WTC11 (cell line): ENCODE results near the gene SCNN1A. TPM values are rescaled to one million over a fixed set of nuclear protein-coding genes. Genes with fewer than 3 reads are reported as not detected.

Experiments
- ATAC-seq: fragments of 200-7000 bp; cut with Tn5 transposase; 2 replicates; pipeline ENCODE4 v1.10.0; 2021; ENCODE audit warnings: mild to moderate bottlenecking, moderate library complexity
- CTCF ChIA-PET: fragments of 300-600 bp; sonication (Branson Sonifier 250); formaldehyde crosslinking; loops from one replicate; lab custom pipeline; 2021; ENCODE audit warnings: antibody characterized with exemption; lab: Charles Lee
- POLR2A ChIA-PET: fragments of 350-600 bp; sonication (Branson Sonifier 250); formaldehyde crosslinking; loops from one replicate; lab custom pipeline; 2021; ENCODE audit warnings: antibody characterized with exemption; lab: Charles Lee
- DNase-seq: peaks from one replicate; pipeline ENCODE4 v3.0.0; 2021; ENCODE audit warnings: low spot score
- H3K27ac Mint-ChIP-seq: 2 replicates; pipeline ENCODE4 v1.8.0; 2021; ENCODE audit warnings: mixed read lengths
- H3K27me3 Mint-ChIP-seq: 2 replicates; pipeline ENCODE4 v1.8.0; 2021; ENCODE audit warnings: low read depth, mild to moderate bottlenecking, moderate library complexity, mixed read lengths
- H3K36me3 Mint-ChIP-seq: 2 replicates; pipeline ENCODE4 v1.8.0; 2021; ENCODE audit warnings: mixed read lengths
- H3K4me1 Mint-ChIP-seq: 2 replicates; pipeline ENCODE4 v1.8.0; 2022; ENCODE audit warnings: mixed read lengths
- H3K4me3 Mint-ChIP-seq: 2 replicates; pipeline ENCODE4 v1.8.0; 2021; ENCODE audit warnings: mild to moderate bottlenecking, moderate library complexity, mixed read lengths
- H3K9me3 Mint-ChIP-seq: 2 replicates; pipeline ENCODE4 v1.8.0; 2021; ENCODE audit warnings: mixed read lengths
- ATF1 ChIP-seq: sonication (generic); formaldehyde crosslinking; IDR thresholded peaks from 2 replicates; pipeline ENCODE4 v1.8.1; 2023; ENCODE audit warnings: mild to moderate bottlenecking, moderate library complexity, missing genetic modification reagents
- ELF4 ChIP-seq: sonication (generic); formaldehyde crosslinking; IDR thresholded peaks from 2 replicates; pipeline ENCODE4 v1.8.1; 2022; ENCODE audit warnings: low read depth, mild to moderate bottlenecking, moderate library complexity, missing genetic modification reagents
- ERG ChIP-seq: fragments of 250-450 bp; sonication (Bioruptor Pico); IDR thresholded peaks from 2 replicates; pipeline ENCODE4 v1.8.0; 2021; ENCODE audit warnings: mild to moderate bottlenecking
- ETV6 ChIP-seq: sonication (generic); formaldehyde crosslinking; IDR thresholded peaks from 2 replicates; pipeline ENCODE4 v1.8.1; 2022; ENCODE audit warnings: mild to moderate bottlenecking, missing genetic modification reagents
- FOXJ3 ChIP-seq: sonication (generic); formaldehyde crosslinking; IDR thresholded peaks from 2 replicates; pipeline ENCODE4 v1.9.0; 2021; ENCODE audit warnings: missing genetic modification reagents, mild to moderate bottlenecking, borderline replicate concordance
- FOXP1 ChIP-seq: sonication (generic); formaldehyde crosslinking; IDR thresholded peaks from 2 replicates; pipeline ENCODE4 v1.8.0; 2022; ENCODE audit warnings: missing genetic modification reagents, mild to moderate bottlenecking, moderate library complexity, borderline replicate concordance
- IRF2 ChIP-seq: sonication (generic); formaldehyde crosslinking; IDR thresholded peaks from 2 replicates; pipeline ENCODE4 v1.8.0; 2022; ENCODE audit warnings: low read depth, missing genetic modification reagents, borderline replicate concordance
- JAZF1 ChIP-seq: fragments of 250-450 bp; sonication (Bioruptor Pico); IDR thresholded peaks from 2 replicates; pipeline ENCODE4 v1.9.0; 2021; ENCODE audit warnings: moderate library complexity, mild to moderate bottlenecking, inconsistent platforms
- KAT7 ChIP-seq: sonication (generic); formaldehyde crosslinking; IDR thresholded peaks from 2 replicates; pipeline ENCODE4 v1.8.1; 2023; ENCODE audit warnings: missing genetic modification reagents, mild to moderate bottlenecking, borderline replicate concordance
- MAX ChIP-seq: sonication (generic); formaldehyde crosslinking; IDR thresholded peaks from 2 replicates; pipeline ENCODE4 v1.8.0; 2022; ENCODE audit warnings: mild to moderate bottlenecking, missing genetic modification reagents
- MYBL2 ChIP-seq: sonication (generic); formaldehyde crosslinking; IDR thresholded peaks from 2 replicates; pipeline ENCODE4 v1.8.1; 2023; ENCODE audit warnings: mild to moderate bottlenecking, moderate library complexity, missing genetic modification reagents
- OVOL2 ChIP-seq: fragments of 250-450 bp; sonication (Bioruptor Pico); IDR thresholded peaks from 2 replicates; pipeline ENCODE4 v1.9.0; 2021; ENCODE audit warnings: mild to moderate bottlenecking, borderline replicate concordance
- RORB ChIP-seq: fragments of 250-450 bp; sonication (Bioruptor Pico); IDR thresholded peaks from 2 replicates; pipeline ENCODE4 v1.9.0; 2021; ENCODE audit warnings: mild to moderate bottlenecking
- TCF7 ChIP-seq: sonication (generic); formaldehyde crosslinking; IDR thresholded peaks from 2 replicates; pipeline ENCODE4 v1.8.0; 2022; ENCODE audit warnings: mild to moderate bottlenecking, low read depth, missing genetic modification reagents, moderate library complexity
- TEAD4 ChIP-seq: sonication (generic); formaldehyde crosslinking; IDR thresholded peaks from 2 replicates; pipeline ENCODE4 v1.8.0; 2022; ENCODE audit warnings: mild to moderate bottlenecking, missing genetic modification reagents
- ZBTB43 ChIP-seq: sonication (generic); formaldehyde crosslinking; IDR thresholded peaks from 2 replicates; pipeline ENCODE4 v1.8.1; 2023; ENCODE audit warnings: mild to moderate bottlenecking, missing genetic modification reagents
- ZNF121 ChIP-seq: sonication (generic); formaldehyde crosslinking; IDR thresholded peaks from 2 replicates; pipeline ENCODE4 v1.8.0; 2023; ENCODE audit warnings: missing genetic modification reagents
- ZNF423 ChIP-seq: fragments of 250-450 bp; sonication (Bioruptor Pico); IDR thresholded peaks from 2 replicates; pipeline ENCODE4 v2.1.2; 2022; ENCODE audit warnings: mild to moderate bottlenecking, moderate library complexity
- total RNA-seq: library from RNA; stranded (reverse); gene quantifications from 3 replicates; pipeline ENCODE4 v1.2.3, GENCODE V29; 2021
- TF ChIP-seq, protein P1 (sequence below): sonication (generic); formaldehyde crosslinking; IDR thresholded peaks from 2 replicates; pipeline ENCODE4 v1.8.1; 2023; ENCODE audit warnings: mild to moderate bottlenecking, missing genetic modification reagents
- TF ChIP-seq, protein P2 (sequence below): sonication (generic); formaldehyde crosslinking; IDR thresholded peaks from 2 replicates; pipeline ENCODE4 v1.8.1; 2022; ENCODE audit warnings: mild to moderate bottlenecking, moderate library complexity, missing genetic modification reagents

SCNN1A gene
- total RNA-seq, 1 experiment from 2014 or later: 100 TPM

GRCh38 chr12:6351622-6352021, 23.7 kb downstream of the SCNN1A start:
- POLR2A ChIA-PET: interaction anchor here (0.5 kb wide), 1 partner anchor 87 kb away, joined by 3 read pairs; no protein-coding TSS in a partner anchor
- no peak overlapping the region for H3K27ac Mint-ChIP-seq
- CTCF ChIA-PET: interaction anchor here (1.5 kb wide), 1 partner anchor 25 kb away, joined by 4 read pairs; no protein-coding TSS in a partner anchor
- H3K4me1 Mint-ChIP-seq: peaks cover 26% of the 10 kb centered on the region
- TF ChIP-seq RORB (CRISPR knock-in tag): no peak
- peak; percentile 65; the same call in 1 of the 2 replicates for TF ChIP-seq ZNF121 (CRISPR knock-in tag)
- ATAC-seq: no peak
- H3K36me3 Mint-ChIP-seq: peaks cover 64% of the 10 kb centered on the region
- H3K27me3 Mint-ChIP-seq: no peaks in the 10 kb centered on the region
- H3K4me3 Mint-ChIP-seq: no peak overlapping the region
- DNase-seq: no peak
- H3K9me3 Mint-ChIP-seq: no peaks in the 10 kb centered on the region

GRCh38 chr12:6347367-6348338, 27.7 kb downstream of the SCNN1A start:
- ATAC-seq (no peak), DNase-seq (no peak)
- no peak overlapping the region for H3K27ac Mint-ChIP-seq
- peaks cover 36% of the 10 kb centered on the region for H3K36me3 Mint-ChIP-seq
- peaks cover 24% of the 10 kb centered on the region for H3K4me1 Mint-ChIP-seq
- ChIA-PET POLR2A (interaction anchor here (0.9 kb wide), 1 partner anchor 11 kb away, joined by 3 read pairs; no protein-coding TSS in a partner anchor), CTCF (interaction anchor here (1.0 to 2.5 kb wide), 2 partner anchors 8 to 118 kb away, joined by 3 to 13 read pairs; no protein-coding TSS in a partner anchor)
- H3K4me3 Mint-ChIP-seq: no peak overlapping the region
- TF ChIP-seq JAZF1 (CRISPR knock-in tag) (no peak), ETV6 (CRISPR knock-in tag) (no peak), FOXP1 (CRISPR knock-in tag) (no peak), TEAD4 (CRISPR knock-in tag) (no peak), MAX (CRISPR knock-in tag) (no peak), MYBL2 (CRISPR knock-in tag) (no peak), OVOL2 (CRISPR knock-in tag) (no peak), ELF4 (CRISPR knock-in tag) (no peak), ZNF423 (CRISPR knock-in tag) (no peak), FOXJ3 (CRISPR knock-in tag) (no peak), ERG (CRISPR knock-in tag) (no peak), IRF2 (CRISPR knock-in tag) (no peak), TCF7 (CRISPR knock-in tag) (no peak), ATF1 (CRISPR knock-in tag) (no peak), ZBTB43 (CRISPR knock-in tag) (no peak), KAT7 (CRISPR knock-in tag) (no peak)
- TF ChIP-seq, protein P1, sequence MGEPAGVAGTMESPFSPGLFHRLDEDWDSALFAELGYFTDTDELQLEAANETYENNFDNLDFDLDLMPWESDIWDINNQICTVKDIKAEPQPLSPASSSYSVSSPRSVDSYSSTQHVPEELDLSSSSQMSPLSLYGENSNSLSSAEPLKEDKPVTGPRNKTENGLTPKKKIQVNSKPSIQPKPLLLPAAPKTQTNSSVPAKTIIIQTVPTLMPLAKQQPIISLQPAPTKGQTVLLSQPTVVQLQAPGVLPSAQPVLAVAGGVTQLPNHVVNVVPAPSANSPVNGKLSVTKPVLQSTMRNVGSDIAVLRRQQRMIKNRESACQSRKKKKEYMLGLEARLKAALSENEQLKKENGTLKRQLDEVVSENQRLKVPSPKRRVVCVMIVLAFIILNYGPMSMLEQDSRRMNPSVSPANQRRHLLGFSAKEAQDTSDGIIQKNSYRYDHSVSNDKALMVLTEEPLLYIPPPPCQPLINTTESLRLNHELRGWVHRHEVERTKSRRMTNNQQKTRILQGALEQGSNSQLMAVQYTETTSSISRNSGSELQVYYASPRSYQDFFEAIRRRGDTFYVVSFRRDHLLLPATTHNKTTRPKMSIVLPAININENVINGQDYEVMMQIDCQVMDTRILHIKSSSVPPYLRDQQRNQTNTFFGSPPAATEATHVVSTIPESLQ: no peak
- TF ChIP-seq, protein P2, sequence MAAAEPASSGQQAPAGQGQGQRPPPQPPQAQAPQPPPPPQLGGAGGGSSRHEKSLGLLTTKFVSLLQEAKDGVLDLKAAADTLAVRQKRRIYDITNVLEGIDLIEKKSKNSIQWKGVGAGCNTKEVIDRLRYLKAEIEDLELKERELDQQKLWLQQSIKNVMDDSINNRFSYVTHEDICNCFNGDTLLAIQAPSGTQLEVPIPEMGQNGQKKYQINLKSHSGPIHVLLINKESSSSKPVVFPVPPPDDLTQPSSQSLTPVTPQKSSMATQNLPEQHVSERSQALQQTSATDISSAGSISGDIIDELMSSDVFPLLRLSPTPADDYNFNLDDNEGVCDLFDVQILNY (CRISPR knock-in tag): no peak
- no peaks in the 10 kb centered on the region for H3K9me3 Mint-ChIP-seq
- no peaks in the 10 kb centered on the region for H3K27me3 Mint-ChIP-seq
